GM12874 (cell line): ENCODE data around the gene GSTA1.
"Not testable (repeated sequence)": the region's sequence is repeated elsewhere in the genome, so short reads cannot be mapped to it uniquely, and the experiment has no call there.

Experiments
- CTCF ChIP-seq: IDR thresholded peaks from 2 replicates; pipeline ENCODE4 v1.5.1; 2011; ENCODE audit warnings: low read depth, mild to moderate bottlenecking, control low read depth, low read length, moderate library complexity; ENCODE audit not compliant: insufficient read depth

Gene GSTA1

GRCh38 chr6:52801188-52801841 lies 2.3 kb downstream of the GSTA1 start:
- no peak for TF ChIP-seq CTCF

DNA sequence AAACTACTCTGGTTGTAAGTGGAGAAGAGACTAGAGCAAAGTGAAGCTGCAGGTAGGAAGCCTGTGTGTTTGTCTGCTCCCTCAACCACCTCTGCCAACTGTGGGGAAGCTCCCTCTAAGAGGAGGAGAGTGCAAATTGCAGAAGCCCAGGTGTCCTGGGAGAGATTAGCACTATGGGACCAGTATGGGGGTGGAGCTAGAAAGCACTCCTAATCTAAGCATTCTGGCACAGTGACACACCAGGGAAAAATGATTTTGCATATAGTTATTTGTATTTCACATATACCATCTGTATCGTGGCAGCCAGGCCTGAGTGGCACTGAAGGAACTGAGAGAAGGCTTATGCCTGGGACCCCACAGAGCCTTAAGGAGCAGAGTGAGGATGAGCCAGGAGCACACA lies 12.8 kb downstream of the GSTA1 start:
- TF ChIP-seq CTCF, result no peak

- TF ChIP-seq CTCF, result no peak
These were observed 15.1 kb downstream of the GSTA1 start for GRCh38 chr6:52788478-52788877.

DNA sequence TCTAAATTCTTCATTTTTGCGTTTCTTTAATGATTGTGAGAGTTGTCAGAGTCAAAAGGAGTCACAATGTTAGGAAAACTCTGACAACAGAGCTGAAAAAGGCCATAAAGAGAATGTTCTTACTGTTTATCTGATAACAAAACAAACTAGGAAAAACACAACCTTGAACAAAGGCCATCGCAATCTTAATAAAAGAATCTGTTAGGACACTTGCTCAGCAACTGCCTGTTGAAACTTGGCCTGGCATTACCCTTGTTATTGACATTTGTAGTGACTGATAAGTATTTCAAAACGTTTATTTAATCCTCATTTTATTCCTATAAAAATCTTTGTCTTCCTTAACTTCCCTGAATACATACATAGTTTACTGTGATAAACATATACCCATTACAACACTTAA lies 15.7 kb downstream of the GSTA1 start:
- TF ChIP-seq CTCF, result no peak

DNA sequence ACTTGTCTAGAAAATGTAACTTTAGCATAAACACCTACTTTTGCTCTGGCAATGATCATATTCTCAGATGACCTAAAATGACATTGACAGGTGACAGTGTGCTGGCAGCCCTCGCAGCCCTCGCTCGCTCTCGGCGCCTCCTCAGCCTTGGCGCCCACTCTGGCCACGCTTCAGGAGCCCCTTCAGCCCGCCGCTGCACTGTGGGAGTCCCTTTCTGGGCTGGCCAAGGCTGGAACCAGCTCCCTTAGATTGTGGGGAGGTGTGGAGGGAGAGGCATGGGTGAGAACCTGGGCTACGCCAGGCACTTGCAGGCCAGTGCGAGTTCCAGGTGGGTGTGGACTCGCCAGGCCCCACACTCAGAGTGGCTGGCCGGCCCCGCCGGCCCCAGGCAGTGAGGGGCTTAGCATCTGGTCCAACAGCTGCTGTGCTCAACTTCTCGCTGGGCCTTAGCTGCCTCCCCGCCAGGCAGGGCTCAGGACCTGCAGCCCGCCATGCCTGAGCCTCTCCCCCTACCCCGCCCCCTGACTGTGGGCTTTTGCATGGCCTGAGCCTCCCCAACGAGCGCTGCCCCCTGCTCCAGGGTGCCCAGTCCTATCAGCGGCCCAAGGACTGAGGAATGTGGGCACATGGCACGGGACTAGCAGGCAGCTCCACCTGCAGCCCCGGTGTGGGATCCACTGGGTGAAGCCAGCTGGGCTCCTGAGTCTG lies 17.2 kb downstream of the GSTA1 start:
- TF ChIP-seq CTCF, result no peak

DNA sequence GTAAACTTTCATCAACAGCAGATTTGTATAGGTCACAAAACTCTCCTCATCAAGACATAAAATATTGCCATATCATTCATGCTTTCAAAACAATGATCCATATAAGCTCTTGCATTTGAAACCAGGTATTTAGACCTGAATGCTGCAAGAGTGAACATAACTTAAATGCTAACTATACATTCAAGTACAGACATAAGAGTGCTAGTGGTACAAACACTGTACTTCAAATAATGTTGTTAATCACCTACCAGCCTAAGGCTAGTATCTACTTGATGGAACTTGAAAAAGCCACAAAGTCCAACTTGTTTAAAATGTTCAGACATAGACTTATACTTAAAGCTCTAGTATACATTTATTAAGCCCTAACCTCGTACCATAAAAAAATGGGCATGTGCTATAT lies 24.4 kb downstream of the GSTA1 start:
- TF ChIP-seq CTCF, result no peak

DNA sequence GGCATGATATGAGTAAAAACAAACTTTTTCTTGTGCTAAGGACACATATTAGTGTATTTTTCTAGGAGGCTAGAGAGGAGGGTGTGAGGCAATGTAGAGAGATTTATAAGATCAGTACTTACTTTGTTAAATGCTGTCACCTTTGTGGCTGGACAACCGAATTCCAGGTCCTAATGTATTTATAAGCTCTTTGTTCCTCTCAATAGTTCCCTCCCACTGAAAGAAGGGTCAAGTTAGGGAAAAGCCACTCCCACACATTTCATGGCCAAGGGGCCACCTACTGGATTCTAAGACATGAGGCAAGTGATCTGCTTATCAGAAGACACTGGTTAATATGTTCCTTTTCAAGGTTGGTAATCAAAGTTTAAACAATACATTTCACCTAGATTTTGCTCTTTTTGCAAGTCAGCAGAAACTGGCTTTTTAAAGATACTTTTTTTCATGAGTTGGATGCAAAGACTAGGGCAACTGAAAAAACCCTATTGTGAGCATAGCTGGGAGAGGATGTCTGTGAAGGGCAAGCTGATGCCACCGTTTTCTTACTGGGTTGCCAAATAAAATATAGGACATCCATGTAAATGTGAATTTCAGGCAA lies 40.2 kb downstream of the GSTA1 start, which contains the start of gene GSTA2:
Gene GSTA2, minus strand, starts transcription at position 154 of the 595 bp plus-strand sequence. CDS start 5,528 bp downstream, outside the sequence.
- TF ChIP-seq CTCF, result not testable (repeated sequence)
